ENCODE measurements around the gene OCIAD1. TPM values are rescaled to one million over a fixed set of nuclear protein-coding genes. Genes with fewer than 3 reads are reported as not detected.

The OCIAD1 gene
- total and polyA plus RNA-seq, 2 of the 13 experiments (the other 11 are each of a cell fraction or from before 2014, with no cell fraction given): 67.3 to 74.9 TPM

DNA sequence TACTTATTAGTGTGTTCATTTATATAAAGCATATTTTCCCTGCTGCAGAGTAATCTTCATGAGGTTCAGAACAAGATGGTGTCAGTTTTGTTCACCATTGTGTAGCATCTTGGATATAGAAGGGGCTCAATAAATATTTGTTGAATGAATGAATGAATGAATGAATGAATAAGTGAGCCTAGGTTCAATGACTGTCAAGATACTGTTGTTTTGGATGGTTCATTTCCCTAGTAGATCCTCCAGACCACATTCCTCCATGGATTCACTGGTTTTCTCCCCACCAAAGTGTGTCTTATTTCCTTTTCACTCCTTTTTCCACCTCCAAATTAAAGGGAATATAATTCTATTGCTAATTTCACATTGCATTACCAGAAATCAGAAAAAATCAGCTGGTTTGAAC lies 77.8 kb downstream of the OCIAD1 start (continued):
- TF ChIP-seq, protein P1, sequence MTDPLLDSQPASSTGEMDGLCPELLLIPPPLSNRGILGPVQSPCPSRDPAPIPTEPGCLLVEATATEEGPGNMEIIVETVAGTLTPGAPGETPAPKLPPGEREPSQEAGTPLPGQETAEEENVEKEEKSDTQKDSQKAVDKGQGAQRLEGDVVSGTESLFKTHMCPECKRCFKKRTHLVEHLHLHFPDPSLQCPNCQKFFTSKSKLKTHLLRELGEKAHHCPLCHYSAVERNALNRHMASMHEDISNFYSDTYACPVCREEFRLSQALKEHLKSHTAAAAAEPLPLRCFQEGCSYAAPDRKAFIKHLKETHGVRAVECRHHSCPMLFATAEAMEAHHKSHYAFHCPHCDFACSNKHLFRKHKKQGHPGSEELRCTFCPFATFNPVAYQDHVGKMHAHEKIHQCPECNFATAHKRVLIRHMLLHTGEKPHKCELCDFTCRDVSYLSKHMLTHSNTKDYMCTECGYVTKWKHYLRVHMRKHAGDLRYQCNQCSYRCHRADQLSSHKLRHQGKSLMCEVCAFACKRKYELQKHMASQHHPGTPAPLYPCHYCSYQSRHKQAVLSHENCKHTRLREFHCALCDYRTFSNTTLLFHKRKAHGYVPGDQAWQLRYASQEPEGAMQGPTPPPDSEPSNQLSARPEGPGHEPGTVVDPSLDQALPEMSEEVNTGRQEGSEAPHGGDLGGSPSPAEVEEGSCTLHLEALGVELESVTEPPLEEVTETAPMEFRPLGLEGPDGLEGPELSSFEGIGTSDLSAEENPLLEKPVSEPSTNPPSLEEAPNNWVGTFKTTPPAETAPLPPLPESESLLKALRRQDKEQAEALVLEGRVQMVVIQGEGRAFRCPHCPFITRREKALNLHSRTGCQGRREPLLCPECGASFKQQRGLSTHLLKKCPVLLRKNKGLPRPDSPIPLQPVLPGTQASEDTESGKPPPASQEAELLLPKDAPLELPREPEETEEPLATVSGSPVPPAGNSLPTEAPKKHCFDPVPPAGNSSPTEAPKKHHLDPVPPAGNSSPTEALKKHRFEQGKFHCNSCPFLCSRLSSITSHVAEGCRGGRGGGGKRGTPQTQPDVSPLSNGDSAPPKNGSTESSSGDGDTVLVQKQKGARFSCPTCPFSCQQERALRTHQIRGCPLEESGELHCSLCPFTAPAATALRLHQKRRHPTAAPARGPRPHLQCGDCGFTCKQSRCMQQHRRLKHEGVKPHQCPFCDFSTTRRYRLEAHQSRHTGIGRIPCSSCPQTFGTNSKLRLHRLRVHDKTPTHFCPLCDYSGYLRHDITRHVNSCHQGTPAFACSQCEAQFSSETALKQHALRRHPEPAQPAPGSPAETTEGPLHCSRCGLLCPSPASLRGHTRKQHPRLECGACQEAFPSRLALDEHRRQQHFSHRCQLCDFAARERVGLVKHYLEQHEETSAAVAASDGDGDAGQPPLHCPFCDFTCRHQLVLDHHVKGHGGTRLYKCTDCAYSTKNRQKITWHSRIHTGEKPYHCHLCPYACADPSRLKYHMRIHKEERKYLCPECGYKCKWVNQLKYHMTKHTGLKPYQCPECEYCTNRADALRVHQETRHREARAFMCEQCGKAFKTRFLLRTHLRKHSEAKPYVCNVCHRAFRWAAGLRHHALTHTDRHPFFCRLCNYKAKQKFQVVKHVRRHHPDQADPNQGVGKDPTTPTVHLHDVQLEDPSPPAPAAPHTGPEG (CRISPR knock-in tag; IDR thresholded peaks at IDR 0.05): no peak

DNA sequence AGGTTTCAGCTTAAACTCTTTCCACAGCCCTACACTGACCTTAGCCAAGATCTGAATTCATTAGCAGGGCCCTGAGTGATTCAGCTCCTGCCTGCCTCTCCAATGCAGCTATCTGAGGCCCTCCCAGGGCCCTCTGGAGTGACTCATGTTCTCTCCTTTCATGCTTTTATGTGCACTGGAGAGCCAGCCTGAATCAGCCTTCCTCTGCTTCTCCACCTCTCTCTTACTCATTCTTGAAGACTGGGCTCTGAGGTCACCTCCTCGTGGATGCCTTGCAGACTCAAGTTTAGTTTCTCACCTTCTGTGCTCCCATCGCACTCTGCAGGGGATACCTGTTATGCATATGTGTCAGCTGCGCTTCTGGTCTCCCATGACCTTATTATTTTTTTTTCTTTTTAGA lies 78.8 kb downstream of the OCIAD1 start:
- ATAC-seq: peak; percentile 30; the same call in 1 of the 3 replicates
- Histone ChIP-seq H3K4me2 (ENCODE audit: low read depth, low read length) (no peak overlapping the region), H3K36me3 (replicated peaks in 1 of 2; ENCODE audit: control insufficient read depth in 1 of 2, insufficient read depth in 2 of 2, low read length in 2 of 2) (no peaks in the 10 kb centered on the region), H3K4me1 (ENCODE audit: insufficient read depth, low read length) (peaks cover 12% of the 10 kb centered on the region), H2AFZ (ENCODE audit: low read length) (no peak overlapping the region), H3K27me3 (ENCODE audit: control insufficient read depth in 1 of 2, insufficient read depth in 2 of 2, low read length in 2 of 2) (no peaks in the 10 kb centered on the region), H4K20me1 (ENCODE audit: insufficient read depth, low read length) (no peaks in the 10 kb centered on the region), H3K27ac (ENCODE audit: extremely low read length, insufficient read depth, low read length) (no peak overlapping the region), H3K4me3 (replicated peaks in 1 of 3; ENCODE audit: insufficient read depth in 1 of 3, low read depth in 2 of 3, low read length in 3 of 3) (no peak overlapping the region), H3K79me2 (ENCODE audit: insufficient read depth, low read length) (no peaks in the 10 kb centered on the region), H3K9me3 (ENCODE audit: low read length) (no peaks in the 10 kb centered on the region), H3K9ac (ENCODE audit: insufficient read depth, low read depth, low read length) (no peak overlapping the region)
- intact Hi-C loops (cut with micrococcal nuclease; ENCODE audit: unreplicated experiment) (no loop called here), in situ Hi-C loops (cut with HindIII; ENCODE audit: extremely low pct_ligation_motif_present, low pct_unique_long_range_greater_than_20kb) (no loop called here)
- ChIA-PET CTCF (ENCODE audit: low intra/inter-chr PET ratio, low total read pairs) (no interaction called here), POLR2A (no interaction called here)
- no TSS peak for BruUV-seq (replicated peaks)
- FAIRE-seq: no peak
- DNase-seq (ENCODE audit: low spot score): no peak
- WGBS (ENCODE audit: low lambda C conversion rate): 47% methylated on average over 3 of the region's 3 CpGs
- TF ChIP-seq FOSL2 (CRISPR knock-in tag; IDR thresholded peaks at IDR 0.05): peak; percentile 10; the same call in 1 of the 2 replicates
- TF ChIP-seq BRD4 (CRISPR knock-in tag; IDR thresholded peaks at IDR 0.05): no peak
